GM23248 (cell line): ENCODE results near the gene DNAH2. TPM values are rescaled to one million over a fixed set of nuclear protein-coding genes. Genes with fewer than 3 reads are reported as not detected.
A peak's percentile ranks its signal among the peaks of the same experiment; 100 is the strongest.

Source experiments
- DNase-seq: peaks from one replicate; pipeline ENCODE4 v3.0.0-alpha.2; 2015
- H2AFZ ChIP-seq: fragments of 200-600 bp; sonication (generic); 2 replicates; pipeline ENCODE4 v1.6.1; 2016; ENCODE audit warnings: antibody characterized with exemption
- H3F3A ChIP-seq: fragments of 200-600 bp; sonication (generic); 2 replicates; pipeline ENCODE4 v1.6.1; 2016; ENCODE audit warnings: mild to moderate bottlenecking, antibody characterized with exemption, mixed run types; ENCODE audit not compliant: insufficient read depth
- H3K27ac ChIP-seq: fragments of 200-600 bp; sonication (generic); 2 replicates; pipeline ENCODE4 v1.5.1; 2016; ENCODE audit warnings: mild to moderate bottlenecking
- H3K27me3 ChIP-seq: fragments of 200-600 bp; sonication (generic); replicated peaks from 2 replicates; pipeline ENCODE4 v1.6.1; 2016; ENCODE audit warnings: mild to moderate bottlenecking; ENCODE audit not compliant: insufficient read depth
- H3K36me3 ChIP-seq: fragments of 200-600 bp; sonication (generic); 2 replicates; pipeline ENCODE4 v1.6.1; 2016; ENCODE audit warnings: low read depth, mild to moderate bottlenecking
- H3K4me1 ChIP-seq: fragments of 200-600 bp; sonication (generic); 2 replicates; pipeline ENCODE4 v1.6.1; 2016; ENCODE audit warnings: mild to moderate bottlenecking; ENCODE audit not compliant: insufficient read depth
- H3K4me2 ChIP-seq: fragments of 200-600 bp; sonication (generic); one replicate; pipeline ENCODE4 v1.6.1; 2016; ENCODE audit warnings: mild to moderate bottlenecking; ENCODE audit not compliant: unreplicated experiment
- H3K4me3 ChIP-seq: fragments of 200-600 bp; sonication (generic); 2 replicates; pipeline ENCODE4 v1.5.1; 2016; ENCODE audit warnings: mild to moderate bottlenecking
- H3K79me2 ChIP-seq: fragments of 200-600 bp; sonication (generic); 2 replicates; pipeline ENCODE4 v1.6.1; 2016; ENCODE audit warnings: mild to moderate bottlenecking; ENCODE audit not compliant: insufficient read depth
- H3K9ac ChIP-seq: fragments of 200-600 bp; sonication (generic); 2 replicates; pipeline ENCODE4 v1.6.1; 2016; ENCODE audit warnings: mild to moderate bottlenecking
- H3K9me2 ChIP-seq: fragments of 200-600 bp; sonication (generic); 2 replicates; pipeline ENCODE4 v1.6.1; 2016; ENCODE audit warnings: mixed run types, mild to moderate bottlenecking, moderate library complexity; ENCODE audit not compliant: insufficient read depth
- H3K9me3 ChIP-seq: fragments of 200-600 bp; sonication (generic); one replicate; pipeline ENCODE4 v1.6.1; 2017; ENCODE audit warnings: low read depth
- H4K20me1 ChIP-seq: fragments of 200-600 bp; sonication (generic); 2 replicates; pipeline ENCODE4 v1.6.0; 2016; ENCODE audit not compliant: insufficient read depth
- EZH2 ChIP-seq: fragments of 200-600 bp; sonication (generic); IDR thresholded peaks from 2 replicates; pipeline ENCODE4 v1.6.1; 2018; ENCODE audit warnings: antibody characterized with exemption, mild to moderate bottlenecking; ENCODE audit not compliant: insufficient read depth, poor library complexity, severe bottlenecking
- EZH2phosphoT487 ChIP-seq: fragments of 200-600 bp; sonication (generic); IDR thresholded peaks from 2 replicates; pipeline ENCODE4 v1.6.1; 2018; ENCODE audit warnings: antibody characterized with exemption, moderate library complexity, mild to moderate bottlenecking, low read depth; ENCODE audit not compliant: insufficient read depth
- WGBS, 2 experiments: methylation state at CpG; one replicate each; pipeline ENCODE4 v1.1.6; 2015 to 2017; ENCODE audit warnings: low lambda C conversion rate in 2 of 2, low coverage in 1 of 2; ENCODE audit errors: missing lambda C conversion rate in 2 of 2; 5-methylcytosine and 5-hydroxymethylcytosine counted together
- in situ Hi-C: fragments of 300-500 bp; cut with MboI; formaldehyde crosslinking; loops from 2 replicates; pipeline ENCODE4 v1.15.0; 2020
- polyA plus RNA-seq: library from polyadenylated mRNA; unstranded; fragments of >200 nt; fragmentation: Nextera tagmentation; extraction: Ambion mirVana; gene quantifications from 2 replicates; pipeline ENCODE4 v1.2.1, GENCODE V29; 2016
- total RNA-seq: library from RNA; depleted of rRNA; stranded (reverse); fragments of >200 nt; shearing (Covaris generic); gene quantifications from 2 replicates; pipeline ENCODE4 v1.2.3, GENCODE V29; 2014

DNAH2 gene
- total and polyA plus RNA-seq, 2 experiments from 2014 or later = not detected

GRCh38 chr17:7851438-7852261, 134.1 kb downstream of the DNAH2 start:
- no peaks in the 10 kb centered on the region for H4K20me1 ChIP-seq
- no peak overlapping the region for H2AFZ ChIP-seq
- no peak overlapping the region for H3K4me3 ChIP-seq
- no peaks in the 10 kb centered on the region for H3K9me3 ChIP-seq
- no peaks in the 10 kb centered on the region for H3K9me2 ChIP-seq
- in situ Hi-C loops = loop anchor here (10.0 kb wide), 1 partner anchor 107 kb away; no protein-coding TSS in a partner anchor
- peaks cover 36% of the 10 kb centered on the region; the same call in 1 of the 2 replicates for H3F3A ChIP-seq
- H3K4me2 ChIP-seq = no peak overlapping the region
- peaks cover 54% of the 10 kb centered on the region for H3K79me2 ChIP-seq
- 0 out of 2 replicates have a peak, but pooled peaks cover 8% of the 10 kb centered on the region for H3K4me1 ChIP-seq
- no peak overlapping the region for H3K9ac ChIP-seq
- H3K27me3 ChIP-seq = no peaks in the 10 kb centered on the region
- WGBS, 2 experiments = 25 to 27% methylated on average over 53 to 59 of the region's 60 CpGs
- TF ChIP-seq EZH2 = no peak
- TF ChIP-seq EZH2phosphoT487 = no peak
- no peak overlapping the region for H3K27ac ChIP-seq
- H3K36me3 ChIP-seq = no peaks in the 10 kb centered on the region; the same call in 1 of the 2 replicates
- DNase-seq = peak; percentile 93

- Histone ChIP-seq H3K27me3 (no peaks in the 10 kb centered on the region), H3K27ac (no peak overlapping the region), H3K36me3 (no peaks in the 10 kb centered on the region; the same call in 1 of the 2 replicates), H3K4me1 (0 out of 2 replicates have a peak, but pooled peaks cover 8% of the 10 kb centered on the region), H3K9me2 (no peaks in the 10 kb centered on the region), H4K20me1 (no peaks in the 10 kb centered on the region), H3K79me2 (peaks cover 50% of the 10 kb centered on the region), H3K9ac (no peak overlapping the region), H3K9me3 (no peaks in the 10 kb centered on the region), H2AFZ (no peak overlapping the region), H3K4me3 (no peak overlapping the region), H3K4me2 (no peak overlapping the region), H3F3A (peaks cover 38% of the 10 kb centered on the region; the same call in 1 of the 2 replicates)
- no peak for DNase-seq
- 76 to 81% methylated on average over 19 to 20 of the region's 20 CpGs for WGBS, 2 experiments
- in situ Hi-C loops = loop anchor here (10.0 kb wide), 1 partner anchor 107 kb away; no protein-coding TSS in a partner anchor
- TF ChIP-seq EZH2phosphoT487 (no peak), EZH2 (no peak)
These were observed 134.7 kb downstream of the DNAH2 start for GRCh38 chr17:7852262-7852670.

GRCh38 chr17:7852919-7853690, 135.6 kb downstream of the DNAH2 start:
- no peak for TF ChIP-seq EZH2phosphoT487

GRCh38 chr17:7853691-7854038, 136.1 kb downstream of the DNAH2 start:
- no peak for DNase-seq
- Histone ChIP-seq H3K9me3 (no peaks in the 10 kb centered on the region), H3K9ac (no peak overlapping the region), H3K27me3 (no peaks in the 10 kb centered on the region), H3K79me2 (peaks cover 44% of the 10 kb centered on the region), H3F3A (peaks cover 38% of the 10 kb centered on the region; the same call in 1 of the 2 replicates), H4K20me1 (no peaks in the 10 kb centered on the region), H2AFZ (no peak overlapping the region), H3K4me2 (no peak overlapping the region), H3K9me2 (no peaks in the 10 kb centered on the region), H3K36me3 (no peaks in the 10 kb centered on the region; the same call in 1 of the 2 replicates), H3K4me3 (no peak overlapping the region), H3K4me1 (0 out of 2 replicates have a peak, but pooled peaks cover 9% of the 10 kb centered on the region), H3K27ac (no peak overlapping the region)
- 90 to 92% methylated on average over 15 to 21 of the region's 21 CpGs for WGBS, 2 experiments
- no peak for TF ChIP-seq EZH2
- no peak for TF ChIP-seq EZH2phosphoT487
- in situ Hi-C loops = loop anchor here (10.0 kb wide), 1 partner anchor 109 kb away; no protein-coding TSS in a partner anchor

More at GRCh38 chr17:7852919-7853690, 135.6 kb downstream of the DNAH2 start:
- Histone ChIP-seq H4K20me1 (no peaks in the 10 kb centered on the region), H3K36me3 (no peaks in the 10 kb centered on the region; the same call in 1 of the 2 replicates), H3K4me2 (no peak overlapping the region), H3K27me3 (no peaks in the 10 kb centered on the region), H3K9me3 (no peaks in the 10 kb centered on the region), H3K4me1 (0 out of 2 replicates have a peak, but pooled peaks cover 8% of the 10 kb centered on the region), H3K27ac (no peak overlapping the region), H3K9me2 (no peaks in the 10 kb centered on the region), H2AFZ (no peak overlapping the region), H3K4me3 (no peak overlapping the region), H3K79me2 (peaks cover 45% of the 10 kb centered on the region), H3K9ac (no peak overlapping the region), H3F3A (peaks cover 38% of the 10 kb centered on the region; the same call in 1 of the 2 replicates)
- 86 to 89% methylated on average over 22 to 46 of the region's 51 CpGs for WGBS, 2 experiments
- DNase-seq = no peak
- in situ Hi-C loops = loop anchor here (10.0 kb wide), 1 partner anchor 108 kb away; no protein-coding TSS in a partner anchor
